KBM-7 (cell line): ENCODE results near the gene ZNF140.

ENCODE experiments used
- DNase-seq: peaks from one replicate; pipeline ENCODE4 v3.0.0-alpha.2; 2015
- in situ Hi-C: fragments of 300-500 bp; cut with MboI; formaldehyde crosslinking; loops from 2 replicates; pipeline ENCODE4 v1.14.3; 2020; ENCODE audit warnings: low sequenced_read_pairs, low pct_unique_long_range_greater_than_20kb, mixed read lengths

ZNF140 gene

GRCh38 chr12:133080368-133081158 is at the start of gene ZNF140:
TSS of gene ZNF140 (plus strand) at chr12:133080923. CDS start at chr12:133081321, 398 bp downstream.
- in situ Hi-C loops: no loop called here
- DNase-seq: peak; percentile 98

DNA sequence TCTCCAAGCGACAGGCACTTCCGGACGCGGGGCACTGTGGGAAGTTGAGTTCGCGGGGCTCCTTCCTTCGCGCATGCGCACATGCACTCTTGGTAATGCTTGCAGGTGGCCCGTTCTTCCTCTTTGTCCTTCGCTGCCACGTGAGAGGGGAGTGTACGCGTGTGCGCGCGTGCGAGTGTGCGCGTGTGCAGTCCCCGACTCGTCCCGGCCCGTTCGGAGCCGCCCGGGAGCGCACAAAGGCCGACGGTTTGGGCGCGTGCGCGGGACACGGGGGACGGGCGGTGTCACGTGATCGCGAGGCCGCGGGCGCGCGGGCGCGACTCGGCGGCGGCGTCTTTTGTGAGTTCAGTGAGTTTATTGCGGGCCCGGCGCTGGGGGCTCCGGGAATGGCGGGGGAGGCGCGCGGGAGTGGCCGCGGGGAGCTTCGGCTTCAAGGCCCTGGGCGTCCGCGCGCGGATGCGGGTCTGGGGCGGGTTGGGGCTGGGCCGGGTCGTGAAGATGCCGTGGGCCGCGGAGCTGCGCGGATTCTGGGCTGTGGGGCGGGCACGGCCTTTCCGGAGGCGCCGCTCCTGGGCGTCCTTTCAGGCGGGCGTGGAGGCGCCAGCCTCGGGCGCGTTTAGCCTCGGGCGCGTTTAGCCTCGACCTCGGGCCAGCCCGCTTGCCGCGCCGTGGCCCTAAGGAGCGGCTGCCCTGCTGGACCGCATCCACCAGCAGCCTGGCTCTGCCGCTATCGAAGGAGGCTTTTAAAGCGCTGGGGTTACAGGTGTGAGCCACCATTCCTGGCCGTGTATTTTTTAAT is 43.3 kb upstream of the ZNF140 start, which contains the start of gene ZNF84:
TSS of gene ZNF84 (plus strand) at position 303 of the 799 bp plus-strand sequence. CDS start 3,959 bp downstream, outside the sequence.
- in situ Hi-C loops: no loop called here
- peak; percentile 98 for DNase-seq

- DNase-seq: peak; percentile 28
- in situ Hi-C loops: no loop called here
These were observed 42.5 kb upstream of the ZNF140 start for GRCh38 chr12:133038118-133038709.

DNA sequence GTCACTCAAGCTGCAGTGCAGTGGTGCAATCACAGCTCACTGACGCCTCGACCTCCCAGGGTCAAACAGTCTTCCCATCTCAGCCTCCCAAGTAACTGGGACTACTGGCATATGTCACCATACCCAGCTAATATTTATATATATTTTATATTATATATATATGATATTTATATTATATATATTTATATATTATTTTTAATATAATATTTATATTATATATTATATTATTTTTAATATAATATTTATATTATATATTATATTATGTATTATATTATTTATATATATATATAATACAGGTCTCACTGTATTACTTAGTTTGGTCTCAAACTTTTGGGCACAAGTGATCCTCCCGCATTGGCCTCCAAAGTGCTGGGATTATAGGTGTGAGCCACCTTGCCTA is 34.0 kb upstream of the ZNF140 start:
- no peak for DNase-seq
- in situ Hi-C loops: no loop called here

GRCh38 chr12:133057446-133057845 is 23.3 kb upstream of the ZNF140 start:
- in situ Hi-C loops: no loop called here
- DNase-seq: peak; percentile 15

DNA sequence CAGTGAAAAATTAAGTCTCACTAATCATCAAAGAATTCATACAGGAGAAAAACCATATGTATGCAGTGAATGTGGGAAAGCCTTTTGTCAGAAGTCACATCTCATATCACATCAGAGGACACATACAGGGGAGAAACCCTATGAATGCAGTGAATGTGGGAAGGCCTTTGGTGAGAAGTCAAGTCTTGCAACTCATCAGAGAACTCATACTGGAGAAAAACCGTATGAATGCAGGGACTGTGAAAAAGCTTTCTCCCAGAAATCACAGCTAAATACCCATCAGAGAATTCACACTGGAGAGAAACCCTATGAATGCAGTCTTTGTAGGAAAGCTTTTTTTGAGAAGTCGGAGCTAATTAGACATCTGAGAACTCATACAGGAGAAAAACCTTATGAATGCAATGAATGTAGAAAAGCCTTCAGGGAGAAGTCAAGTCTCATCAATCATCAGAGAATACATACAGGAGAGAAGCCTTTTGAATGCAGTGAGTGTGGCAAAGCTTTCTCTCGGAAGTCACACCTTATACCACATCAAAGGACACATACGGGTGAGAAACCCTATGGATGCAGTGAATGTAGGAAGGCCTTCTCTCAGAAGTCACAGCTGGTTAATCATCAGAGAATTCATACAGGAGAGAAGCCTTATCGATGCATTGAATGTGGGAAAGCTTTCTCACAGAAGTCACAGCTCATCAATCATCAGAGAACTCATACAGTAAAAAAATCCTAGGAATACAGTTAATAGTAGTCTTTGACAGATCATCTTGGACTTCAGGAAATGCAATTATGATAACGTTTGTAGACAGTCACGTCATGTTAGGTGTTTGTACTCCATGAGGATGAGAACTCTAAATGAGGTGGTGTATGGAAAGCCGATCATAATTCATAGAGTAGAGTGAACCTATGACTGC is 22.3 kb upstream of the ZNF140 start:
- in situ Hi-C loops: no loop called here
- DNase-seq: peak; percentile 30

DNA sequence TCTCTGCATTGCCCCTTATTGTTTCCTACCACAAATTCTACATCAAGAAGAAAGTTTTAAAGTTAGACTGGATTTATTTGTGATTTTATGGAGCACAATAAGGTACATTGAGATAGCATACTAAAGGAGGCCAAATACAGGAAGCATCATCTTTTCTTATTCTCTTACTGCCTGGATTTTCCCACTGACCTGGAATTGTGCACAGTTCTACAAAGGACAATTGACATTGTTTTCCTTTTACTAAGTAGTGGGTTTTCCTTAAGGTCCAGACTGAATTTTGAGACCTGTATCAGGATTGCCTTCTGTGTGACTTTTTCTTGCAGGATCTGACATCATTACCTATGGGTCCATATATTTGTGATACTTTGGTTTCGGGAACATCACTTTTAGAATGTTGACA is 18.8 kb upstream of the ZNF140 start:
- in situ Hi-C loops: no loop called here
- DNase-seq: no peak

- DNase-seq: no peak
- in situ Hi-C loops: no loop called here
These were observed 17.2 kb upstream of the ZNF140 start for GRCh38 chr12:133063556-133063955.

DNA sequence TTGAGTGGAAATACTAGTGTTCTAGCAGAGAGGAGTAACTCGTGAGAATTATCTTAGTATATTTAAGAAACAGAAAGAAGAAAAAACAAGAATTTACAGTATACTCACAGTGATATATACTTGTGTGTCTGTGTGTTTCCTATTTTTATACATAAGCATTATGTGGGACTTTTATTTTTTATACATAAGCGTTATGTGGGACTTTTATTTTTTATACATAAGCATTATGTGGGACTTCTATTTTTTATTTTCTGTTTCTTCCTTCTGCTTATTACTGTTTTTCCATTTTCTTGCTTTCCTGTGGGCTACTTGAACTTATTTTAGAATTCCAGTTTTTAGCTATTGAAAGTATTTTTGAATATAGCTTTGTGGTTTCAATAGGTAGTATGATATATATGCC is 6.9 kb upstream of the ZNF140 start:
- no peak for DNase-seq
- in situ Hi-C loops: no loop called here

GRCh38 chr12:133080026-133080367 is 726 bp upstream of the ZNF140 start:
- DNase-seq: peak; percentile 98

DNA sequence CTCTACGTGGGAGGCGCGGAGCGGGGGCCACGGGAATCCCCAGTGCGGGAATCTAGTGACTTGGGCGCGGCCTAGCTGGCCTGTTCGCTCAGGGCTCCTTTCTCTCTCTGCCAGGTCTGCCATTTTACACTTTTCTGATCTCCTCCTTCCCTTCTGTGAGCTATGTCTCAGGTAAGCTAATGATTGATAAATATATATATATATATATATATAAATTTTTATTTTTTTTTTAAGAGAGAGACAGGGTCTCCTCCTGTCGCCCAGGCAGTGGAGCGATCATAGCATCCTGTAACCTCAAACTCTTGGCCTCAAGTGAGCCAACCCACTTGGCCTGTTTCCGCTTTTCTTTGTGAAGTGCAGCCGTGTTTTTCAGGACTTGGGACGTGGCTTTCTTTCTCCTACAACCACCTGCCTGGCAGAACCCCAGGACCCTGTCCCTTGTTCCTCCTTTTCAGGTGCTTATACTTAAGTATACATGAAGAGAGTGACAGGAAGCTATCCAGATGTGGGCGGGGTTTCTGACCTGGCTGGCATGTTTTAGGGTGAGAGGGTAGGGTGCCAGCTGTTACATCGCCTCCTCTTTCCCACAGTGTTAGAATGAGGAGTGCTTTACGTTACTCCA is 547 bp downstream of the ZNF140 start:
- in situ Hi-C loops: no loop called here
- DNase-seq: peak; percentile 14

More at GRCh38 chr12:133080026-133080367, 726 bp upstream of the ZNF140 start:
- in situ Hi-C loops: no loop called here

DNA sequence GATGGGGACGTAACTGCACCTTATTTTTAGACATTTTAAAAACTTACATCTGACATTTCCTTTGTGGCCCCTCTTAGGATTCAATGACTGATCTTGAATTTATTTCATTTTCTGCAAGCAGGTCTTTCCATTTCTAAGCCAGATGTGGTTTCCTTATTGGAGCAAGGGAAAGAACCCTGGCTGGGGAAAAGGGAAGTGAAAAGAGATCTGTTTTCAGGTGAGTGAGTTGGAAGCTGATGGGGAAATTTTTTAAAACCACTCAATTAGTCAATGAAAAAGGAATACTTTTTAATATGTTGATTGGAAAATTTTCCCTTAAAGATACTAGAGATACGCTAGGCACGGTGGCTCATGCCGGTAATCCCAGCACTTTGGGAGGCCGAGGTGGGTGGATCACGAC is 2.6 kb downstream of the ZNF140 start:
- in situ Hi-C loops: no loop called here
- DNase-seq: no peak

DNA sequence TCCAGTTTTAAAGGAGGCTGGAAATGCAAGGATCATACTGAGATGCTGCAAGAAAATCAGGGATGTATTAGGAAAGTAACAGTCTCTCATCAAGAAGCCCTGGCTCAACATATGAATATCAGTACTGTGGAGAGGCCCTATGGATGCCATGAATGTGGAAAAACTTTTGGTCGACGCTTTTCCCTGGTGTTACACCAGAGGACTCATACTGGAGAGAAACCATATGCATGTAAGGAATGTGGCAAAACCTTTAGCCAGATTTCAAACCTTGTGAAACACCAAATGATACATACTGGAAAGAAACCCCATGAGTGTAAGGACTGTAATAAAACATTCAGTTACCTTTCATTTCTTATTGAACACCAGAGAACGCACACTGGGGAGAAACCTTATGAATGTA is 24.9 kb downstream of the ZNF140 start:
- DNase-seq: peak; percentile 19
- in situ Hi-C loops: no loop called here

GRCh38 chr12:133106253-133106652 is 25.5 kb downstream of the ZNF140 start:
- DNase-seq: peak; percentile 39

DNA sequence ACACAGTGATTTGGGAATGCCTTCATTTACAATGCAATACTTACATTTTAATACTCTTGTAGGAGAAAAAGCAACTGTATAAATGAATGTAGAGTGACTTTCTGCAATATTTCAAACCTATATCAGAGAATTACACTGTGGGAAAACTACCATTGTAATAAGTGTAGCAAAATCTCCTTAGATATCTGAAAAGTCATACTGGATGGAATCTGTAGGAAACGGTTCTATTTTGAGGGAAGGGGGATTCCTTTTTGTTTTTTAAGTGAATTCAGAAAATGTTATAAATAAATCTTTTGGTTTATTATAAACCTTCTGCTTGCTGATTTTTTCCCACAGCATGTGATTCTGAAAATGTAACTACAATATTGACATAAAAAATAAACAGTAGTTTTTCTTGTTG is 26.4 kb downstream of the ZNF140 start:
- in situ Hi-C loops: no loop called here
- DNase-seq: no peak

More at GRCh38 chr12:133106253-133106652, 25.5 kb downstream of the ZNF140 start:
- in situ Hi-C loops: no loop called here

- no peak for DNase-seq
- in situ Hi-C loops: no loop called here
These were observed 27.4 kb downstream of the ZNF140 start for GRCh38 chr12:133108150-133108549.

DNA sequence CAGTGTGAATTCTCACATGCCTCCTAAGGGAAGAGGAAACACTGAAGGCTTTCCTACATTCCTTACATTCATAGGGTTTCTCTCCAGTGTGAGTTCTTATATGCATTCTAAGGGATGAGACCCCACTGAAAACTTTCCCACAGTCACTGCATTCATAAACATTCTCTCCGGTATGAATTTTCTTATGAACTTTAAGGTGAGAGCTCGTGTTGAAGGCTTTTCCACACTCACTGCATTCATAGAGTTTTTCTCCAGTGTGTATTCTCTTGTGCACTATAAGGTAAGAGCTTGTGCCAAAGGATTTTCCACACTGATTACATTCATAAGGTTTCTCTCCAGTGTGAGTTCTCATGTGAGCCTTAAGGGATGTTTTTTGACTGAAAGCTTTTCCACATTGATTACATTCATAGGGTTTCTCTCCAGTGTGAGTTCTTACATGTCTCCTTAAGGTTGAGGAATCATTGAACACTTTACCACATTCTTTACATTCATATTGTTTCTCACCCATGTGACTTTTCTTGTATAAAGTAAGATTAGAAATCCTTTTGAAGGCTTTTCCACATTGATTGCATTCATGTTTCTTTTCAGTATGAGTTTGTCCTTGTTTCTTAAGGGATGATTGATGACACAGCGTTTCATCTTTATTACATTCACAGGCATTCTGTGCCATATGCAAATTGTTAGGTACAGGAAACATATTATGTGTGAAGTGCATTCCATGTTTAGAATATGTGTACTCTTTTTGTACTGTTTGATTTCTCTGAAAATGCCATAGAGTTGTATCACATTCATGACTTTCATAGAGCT is 39.9 kb downstream of the ZNF140 start:
- in situ Hi-C loops: no loop called here

GRCh38 chr12:133124674-133125073 is 44.0 kb downstream of the ZNF140 start:
- DNase-seq: no peak
- in situ Hi-C loops: no loop called here

More for the DNA sequence above, 39.9 kb downstream of the ZNF140 start:
- DNase-seq: no peak
